Muscle layer of duodenum (tissue), 2 donors: ENCODE data around the gene OR8G5.
"Not testable (repeated sequence)": the region's sequence is repeated elsewhere in the genome, so short reads cannot be mapped to it uniquely, and the experiment has no call there.

Experiments used
- H3K27ac ChIP-seq: one replicate; pipeline ENCODE4 v1.7.0; 2013; ENCODE audit warnings: mild to moderate bottlenecking, low read length
- H3K27me3 ChIP-seq: one replicate; pipeline ENCODE4 v1.7.0; 2013; ENCODE audit warnings: low read depth, mild to moderate bottlenecking, control low read depth, low read length
- H3K36me3 ChIP-seq, 2 donors: one replicate each; pipeline ENCODE4 v1.7.0; 2013; ENCODE audit warnings: low read length in 2 of 2, control low read depth in 1 of 2, mild to moderate bottlenecking in 1 of 2; ENCODE audit not compliant: insufficient read depth in 2 of 2, control insufficient read depth in 1 of 2
- H3K4me1 ChIP-seq, 2 donors: one replicate each; pipeline ENCODE4 v1.7.0; 2013; ENCODE audit warnings: low read length in 2 of 2, mild to moderate bottlenecking in 2 of 2, control low read depth in 1 of 2, moderate library complexity in 1 of 2; ENCODE audit not compliant: insufficient read depth in 2 of 2, control insufficient read depth in 1 of 2
- H3K4me3 ChIP-seq, 2 donors: one replicate each; pipeline ENCODE4 v1.7.0; 2013; ENCODE audit warnings: low read length in 2 of 2, low read depth in 1 of 2, mild to moderate bottlenecking in 1 of 2
- H3K9me3 ChIP-seq, 2 donors: one replicate each; pipeline ENCODE4 v1.7.0; 2013; ENCODE audit warnings: low read length in 2 of 2, control low read depth in 1 of 2, mild to moderate bottlenecking in 1 of 2; ENCODE audit not compliant: control insufficient read depth in 1 of 2
- donor health status: healthy.

The OR8G5 gene

DNA sequence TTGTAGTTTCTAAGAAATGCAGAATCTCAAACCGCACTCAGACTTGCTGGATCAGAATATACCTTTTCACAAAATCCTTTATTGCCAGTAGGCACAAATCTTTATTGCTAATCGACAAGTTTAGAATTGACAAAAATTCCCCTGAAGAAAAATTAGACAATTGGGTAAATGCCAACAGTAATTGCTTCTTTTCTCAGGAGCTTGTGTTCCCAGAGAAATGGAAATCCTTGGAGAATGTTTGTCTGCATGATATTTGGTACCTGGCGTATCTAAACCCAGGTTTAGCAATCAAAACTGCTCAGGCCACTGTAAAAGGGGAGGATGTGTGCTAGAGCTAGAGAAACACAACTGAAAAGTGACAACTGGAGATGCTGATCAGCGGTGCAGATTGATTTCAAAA, at the start of gene OR8G5:
Gene OR8G5, plus strand, starts transcription at position 301 of the 400 bp plus-strand sequence. CDS start 8,556 bp downstream, outside the sequence.
- H3K27ac ChIP-seq = no peak within 1 kb of the TSS
- H3K9me3 ChIP-seq = no peaks in the 10 kb centered on the region
- no peak within 1 kb of the TSS for H3K4me3 ChIP-seq
- no peaks in the 10 kb centered on the region for H3K27me3 ChIP-seq
- no peaks in the 10 kb centered on the region for H3K4me1 ChIP-seq
- no peaks in the 10 kb centered on the region for H3K36me3 ChIP-seq

GRCh38 chr11:124207102-124207792, 48.9 kb upstream of the OR8G5 start:
- no peaks in the 10 kb centered on the region for H3K27me3 ChIP-seq
- no peaks in the 10 kb centered on the region for H3K36me3 ChIP-seq
- no peak overlapping the region for H3K4me3 ChIP-seq
- H3K4me1 ChIP-seq = no peaks in the 10 kb centered on the region
- no peak overlapping the region for H3K27ac ChIP-seq
- no peaks in the 10 kb centered on the region for H3K9me3 ChIP-seq

DNA sequence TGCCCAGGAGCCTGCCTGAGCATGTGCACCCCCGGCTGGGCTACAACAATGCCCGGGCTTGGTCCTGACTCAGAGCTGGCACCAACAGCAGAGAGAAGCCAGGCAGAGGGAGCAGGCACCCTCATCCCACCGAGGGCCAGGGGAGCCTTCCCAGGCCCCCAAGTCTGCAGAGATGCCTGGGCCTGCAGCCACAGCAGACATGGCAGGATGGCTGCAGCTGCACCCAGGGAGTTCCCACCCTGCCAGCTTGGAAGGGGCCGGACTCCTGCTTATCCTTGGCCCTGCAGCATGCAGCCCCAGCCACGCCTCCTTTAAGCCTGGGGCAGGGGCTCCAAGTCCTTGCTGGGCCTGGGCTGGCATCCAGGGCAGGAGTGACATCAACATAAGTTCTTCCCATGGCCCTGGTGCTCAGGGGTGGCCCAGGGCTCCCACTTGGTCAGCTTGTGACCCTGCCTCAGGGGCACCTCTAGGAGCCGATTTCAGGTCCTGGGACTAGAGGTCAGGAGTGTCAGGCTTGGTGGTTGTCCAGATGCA, 46.3 kb upstream of the OR8G5 start:
- Histone ChIP-seq H3K9me3 (no peaks in the 10 kb centered on the region), H3K36me3 (no peaks in the 10 kb centered on the region), H3K27ac (no peak overlapping the region), H3K4me1 (no peaks in the 10 kb centered on the region), H3K27me3 (no peaks in the 10 kb centered on the region), H3K4me3 (no peak overlapping the region)

GRCh38 chr11:124210421-124210820, 45.8 kb upstream of the OR8G5 start:
- Histone ChIP-seq H3K27me3 (no peaks in the 10 kb centered on the region), H3K9me3 (no peaks in the 10 kb centered on the region), H3K27ac (no peak overlapping the region), H3K4me3 (no peak overlapping the region), H3K4me1 (no peaks in the 10 kb centered on the region), H3K36me3 (no peaks in the 10 kb centered on the region)

DNA sequence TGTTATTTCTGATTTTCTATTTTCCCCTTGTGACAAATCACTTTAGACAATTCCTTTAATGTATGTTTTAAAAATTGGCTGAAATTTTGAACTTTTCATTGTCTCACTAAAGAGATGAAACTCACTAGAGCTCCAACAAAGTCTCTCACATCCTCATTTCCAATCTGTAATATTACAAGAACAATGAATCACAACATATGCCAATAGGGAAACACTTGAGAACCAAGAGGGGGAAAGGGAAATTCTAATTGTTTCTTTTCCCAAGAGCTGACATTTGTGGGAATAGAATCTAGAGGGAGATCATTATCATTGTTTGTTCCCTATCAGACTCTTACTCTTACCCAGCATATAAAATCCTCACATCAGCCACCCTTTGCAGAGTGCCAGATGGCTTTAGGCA, 44.9 kb upstream of the OR8G5 start:
- no peaks in the 10 kb centered on the region for H3K9me3 ChIP-seq
- H3K27ac ChIP-seq = no peak overlapping the region
- no peaks in the 10 kb centered on the region for H3K36me3 ChIP-seq
- H3K27me3 ChIP-seq = no peaks in the 10 kb centered on the region
- no peaks in the 10 kb centered on the region for H3K4me1 ChIP-seq
- no peak overlapping the region for H3K4me3 ChIP-seq

DNA sequence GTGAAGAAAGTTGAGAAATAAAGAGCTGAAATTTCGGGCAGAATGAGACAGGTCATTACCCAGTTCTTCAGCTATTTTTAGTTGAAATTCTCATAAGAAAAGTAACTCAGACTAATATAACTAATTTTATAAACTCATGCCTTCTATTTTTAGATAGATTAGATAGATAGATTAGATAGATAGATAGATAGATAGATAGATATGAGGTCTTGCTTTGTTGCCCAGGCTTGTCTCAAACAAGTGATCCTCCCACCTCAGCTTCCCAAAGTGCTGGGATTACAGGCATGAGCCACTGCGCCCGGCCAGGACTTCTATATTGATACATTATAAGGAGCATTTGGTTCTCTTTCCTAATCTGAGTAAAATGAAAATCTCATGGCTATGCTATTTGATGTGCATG, 42.1 kb upstream of the OR8G5 start:
- Histone ChIP-seq H3K27ac (no peak overlapping the region), H3K4me1 (no peaks in the 10 kb centered on the region)

GRCh38 chr11:124219126-124219525, 37.0 kb upstream of the OR8G5 start:
- no peak overlapping the region for H3K4me3 ChIP-seq
- H3K36me3 ChIP-seq = no peaks in the 10 kb centered on the region
- H3K9me3 ChIP-seq = no peaks in the 10 kb centered on the region
- H3K4me1 ChIP-seq = no peaks in the 10 kb centered on the region
- no peaks in the 10 kb centered on the region for H3K27me3 ChIP-seq
- no peak overlapping the region for H3K27ac ChIP-seq

More for the DNA sequence above, 42.1 kb upstream of the OR8G5 start:
- H3K36me3 ChIP-seq = no peaks in the 10 kb centered on the region
- no peaks in the 10 kb centered on the region for H3K27me3 ChIP-seq
- no peaks in the 10 kb centered on the region for H3K9me3 ChIP-seq
- H3K4me3 ChIP-seq = no peak overlapping the region

DNA sequence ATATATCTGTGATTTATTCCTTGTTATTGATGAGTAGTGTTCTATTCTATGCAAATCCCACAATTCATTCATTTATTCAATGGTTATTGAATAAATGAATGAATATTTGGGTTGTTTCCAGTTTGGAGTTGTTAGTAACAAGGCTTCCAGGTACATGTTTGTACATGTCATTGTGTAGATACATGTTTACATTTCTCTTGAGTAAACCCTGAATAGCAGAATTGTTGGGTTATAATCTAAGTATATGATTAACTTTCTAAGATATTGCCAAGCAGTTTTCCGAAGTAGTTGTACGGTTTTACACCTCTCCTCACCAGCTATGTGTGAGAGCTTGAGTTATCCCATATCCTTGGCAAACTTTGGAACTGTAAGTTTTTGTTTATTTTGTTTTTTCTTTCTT, 33.8 kb upstream of the OR8G5 start:
- H3K36me3 ChIP-seq = no peaks in the 10 kb centered on the region
- H3K4me1 ChIP-seq = no peaks in the 10 kb centered on the region
- no peak overlapping the region for H3K4me3 ChIP-seq
- no peaks in the 10 kb centered on the region for H3K9me3 ChIP-seq
- H3K27me3 ChIP-seq = no peaks in the 10 kb centered on the region
- no peak overlapping the region for H3K27ac ChIP-seq

GRCh38 chr11:124224618-124225423, 31.4 kb upstream of the OR8G5 start:
- not testable (repeated sequence) for H3K9me3 ChIP-seq, H3K4me1 ChIP-seq, H3K4me3 ChIP-seq, H3K36me3 ChIP-seq, H3K27me3 ChIP-seq, H3K27ac ChIP-seq

- no peaks in the 10 kb centered on the region for H3K36me3 ChIP-seq
- H3K4me1 ChIP-seq = no peaks in the 10 kb centered on the region
- H3K4me3 ChIP-seq = no peak overlapping the region
- H3K27me3 ChIP-seq = no peaks in the 10 kb centered on the region
- H3K27ac ChIP-seq = no peak overlapping the region
- H3K9me3 ChIP-seq = no peaks in the 10 kb centered on the region
Observed at GRCh38 chr11:124225471-124225870, 30.7 kb upstream of the OR8G5 start.

DNA sequence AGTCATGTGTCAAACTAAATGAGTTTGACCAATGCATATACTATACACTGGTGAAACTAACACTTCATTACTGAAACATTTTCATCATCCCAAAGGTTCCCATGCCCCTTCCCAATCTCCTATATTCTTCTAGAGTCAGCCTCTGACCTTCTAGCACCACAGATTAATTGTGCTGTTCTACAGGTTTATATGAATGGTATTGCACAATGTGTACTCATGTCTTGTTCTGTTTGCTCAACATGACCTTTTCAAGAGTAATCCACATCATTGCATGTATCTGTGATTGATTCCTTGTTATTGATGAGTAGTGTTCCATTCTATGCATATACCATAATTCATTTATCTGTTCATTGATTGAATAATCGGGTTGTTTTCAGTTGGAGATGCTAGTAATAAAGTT, 22.8 kb upstream of the OR8G5 start:
- Histone ChIP-seq H3K4me1 (no peaks in the 10 kb centered on the region), H3K27me3 (no peaks in the 10 kb centered on the region), H3K27ac (no peak overlapping the region), H3K9me3 (no peaks in the 10 kb centered on the region), H3K4me3 (no peak overlapping the region), H3K36me3 (no peaks in the 10 kb centered on the region)
